SH-SY5Y (cell line): ENCODE measurements around the gene EVX2.

Experiments used
- GATA2 ChIP-seq: IDR thresholded peaks from 2 replicates; pipeline ENCODE4 v1.6.1; 2011; ENCODE audit warnings: mild to moderate bottlenecking, low read depth, low read length
- GATA3 ChIP-seq: IDR thresholded peaks from 2 replicates; pipeline ENCODE4 v1.6.1; 2011; ENCODE audit warnings: low read depth, mild to moderate bottlenecking, low read length, moderate library complexity

The EVX2 gene

DNA sequence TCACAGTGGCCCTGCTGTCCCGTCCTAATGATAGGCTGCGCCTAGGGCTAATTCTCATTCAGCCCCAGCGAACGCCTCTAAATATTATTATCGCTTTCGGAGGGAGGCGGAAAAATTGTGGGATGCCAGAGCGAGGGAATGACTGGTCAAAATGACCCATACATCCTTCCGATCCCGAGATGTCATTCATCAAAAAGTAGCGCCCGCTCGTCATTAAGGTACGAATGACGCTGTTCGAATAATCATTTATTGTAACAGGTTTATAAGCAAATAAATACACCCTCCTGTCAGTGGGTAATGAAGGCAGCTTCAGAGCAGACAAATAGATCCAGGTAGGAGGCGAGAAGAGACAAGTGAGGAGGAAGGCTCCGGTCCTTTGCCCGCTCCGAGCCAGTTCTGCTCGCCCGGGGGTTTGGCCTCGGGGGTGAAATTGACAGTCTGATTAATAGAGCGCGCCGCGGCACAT, at the start of gene EVX2:
EVX2 (minus strand) TSS at position 167 of the 466 bp plus-strand sequence. CDS start 186 bp downstream, outside the sequence.
- TF ChIP-seq GATA3 (no peak), GATA2 (no peak)

DNA sequence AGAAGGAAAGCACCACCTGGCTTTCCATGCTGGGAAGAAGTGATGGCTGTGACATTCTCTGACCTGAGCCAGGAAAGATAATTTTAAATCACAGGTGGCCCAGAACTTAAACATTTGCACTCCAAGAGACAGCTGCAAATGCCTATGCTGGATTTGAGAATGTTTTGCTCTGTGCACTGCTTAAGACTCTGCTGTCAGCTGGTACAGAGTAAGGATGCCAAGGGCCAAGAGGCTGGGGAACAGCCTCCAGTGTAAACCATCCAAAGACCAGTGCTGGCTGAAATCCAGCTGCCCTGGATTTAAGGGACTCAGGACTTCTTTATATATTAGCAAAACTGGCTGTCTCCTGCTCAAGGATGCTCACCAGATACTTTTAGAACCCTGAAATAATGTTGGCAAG, 49.6 kb upstream of the EVX2 start:
- TF ChIP-seq GATA2 (no peak), GATA3 (no peak)

DNA sequence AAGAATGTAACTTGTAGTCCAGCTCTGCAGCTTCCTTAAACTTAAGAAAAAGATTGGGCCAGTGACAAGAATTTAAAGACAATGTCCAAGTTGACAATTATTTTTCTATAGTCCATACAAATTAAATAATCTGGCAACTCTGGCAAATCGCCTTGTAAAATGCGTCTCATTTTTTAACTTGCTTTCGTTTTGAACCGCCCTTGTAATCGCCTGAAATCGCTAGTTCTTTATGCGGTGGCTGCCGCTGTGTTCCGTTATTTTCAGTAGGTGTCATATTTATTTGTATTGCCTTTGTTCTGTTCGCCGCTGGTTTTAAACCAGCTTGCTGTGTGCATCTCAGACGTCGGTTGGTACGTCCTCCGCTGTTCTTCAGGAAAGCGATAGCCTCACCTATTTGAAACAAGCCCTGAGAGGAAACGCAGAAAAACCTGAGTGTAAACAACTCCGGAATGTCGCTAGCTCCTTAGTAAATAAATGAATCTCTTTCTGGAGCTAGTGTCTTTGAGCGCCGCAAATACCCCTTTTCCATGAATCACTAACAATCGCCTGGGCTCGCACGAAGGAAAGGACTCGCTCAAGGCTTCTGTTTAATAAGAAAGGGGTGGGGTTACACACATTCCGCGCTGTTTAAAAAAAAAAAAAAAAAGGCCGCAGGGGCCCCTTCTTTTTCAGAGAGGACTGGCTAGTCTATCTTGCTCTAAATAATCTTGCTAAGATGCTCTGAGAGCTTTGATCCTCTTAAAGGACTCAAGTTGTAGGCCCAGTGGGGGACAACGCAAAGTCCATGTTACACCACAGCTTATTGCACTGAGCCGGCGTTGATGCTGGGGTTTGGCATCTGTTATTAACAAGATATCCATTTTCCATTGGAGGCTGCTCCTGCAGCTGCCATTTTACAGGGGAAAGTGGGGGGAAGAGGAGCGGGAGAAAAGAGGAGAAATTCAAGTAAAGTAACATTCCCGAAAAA, 48.7 kb upstream of the EVX2 start:
- TF ChIP-seq GATA3 (no peak), GATA2 (no peak)

DNA sequence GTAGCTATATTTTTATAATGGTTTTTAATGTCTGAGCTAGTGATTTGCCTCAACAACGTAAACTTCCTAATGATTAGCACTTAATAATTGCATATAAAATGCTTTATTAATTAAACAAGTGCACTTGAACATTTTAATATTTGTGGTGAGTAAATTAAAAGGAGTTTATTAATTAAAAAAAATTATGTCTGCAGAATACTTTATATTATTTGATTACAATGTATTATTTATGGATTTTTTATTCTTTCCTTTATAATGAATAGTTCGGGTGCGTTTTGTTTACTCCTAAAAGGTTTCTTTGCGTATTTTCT, 48.0 kb upstream of the EVX2 start:
- TF ChIP-seq GATA2 (no peak), GATA3 (no peak)

DNA sequence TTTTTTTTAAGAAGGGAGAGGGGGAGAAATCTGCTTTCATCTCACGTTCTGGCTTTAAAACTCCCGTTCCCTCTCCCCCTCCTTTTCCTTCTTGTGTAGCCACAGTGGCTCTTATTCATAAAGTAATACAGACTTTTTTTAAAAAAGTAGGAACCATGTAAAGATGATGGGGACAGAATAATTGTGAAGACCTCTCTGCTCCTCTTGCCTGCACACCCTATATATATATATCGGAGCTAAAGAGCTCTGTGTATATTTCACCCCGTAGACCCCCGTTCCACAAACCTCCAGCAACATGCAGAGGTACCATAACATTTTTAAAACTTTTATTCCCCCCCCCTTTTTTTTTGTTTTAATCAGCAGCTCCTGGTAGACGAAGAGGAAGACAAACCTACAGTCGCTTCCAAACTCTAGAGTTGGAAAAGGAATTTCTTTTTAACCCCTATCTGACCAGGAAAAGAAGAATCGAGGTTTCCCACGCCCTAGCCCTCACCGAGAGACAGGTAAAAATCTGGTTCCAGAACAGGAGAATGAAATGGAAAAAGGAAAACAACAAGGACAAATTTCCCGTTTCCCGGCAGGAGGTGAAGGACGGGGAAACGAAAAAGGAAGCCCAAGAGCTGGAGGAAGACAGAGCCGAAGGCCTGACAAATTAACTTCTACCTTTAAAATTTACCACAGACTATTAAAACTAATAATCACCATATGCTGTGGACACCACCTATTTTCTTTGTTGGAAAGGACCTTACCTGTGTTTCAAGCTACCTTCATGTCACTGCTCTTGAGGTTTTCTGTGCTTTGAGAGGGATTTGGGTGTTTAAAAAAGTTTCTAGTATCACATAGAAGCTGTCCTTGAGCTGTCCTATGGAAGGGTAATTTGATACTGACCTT, 47.4 kb upstream of the EVX2 start:
- TF ChIP-seq GATA3: no peak
- no peak for TF ChIP-seq GATA2

DNA sequence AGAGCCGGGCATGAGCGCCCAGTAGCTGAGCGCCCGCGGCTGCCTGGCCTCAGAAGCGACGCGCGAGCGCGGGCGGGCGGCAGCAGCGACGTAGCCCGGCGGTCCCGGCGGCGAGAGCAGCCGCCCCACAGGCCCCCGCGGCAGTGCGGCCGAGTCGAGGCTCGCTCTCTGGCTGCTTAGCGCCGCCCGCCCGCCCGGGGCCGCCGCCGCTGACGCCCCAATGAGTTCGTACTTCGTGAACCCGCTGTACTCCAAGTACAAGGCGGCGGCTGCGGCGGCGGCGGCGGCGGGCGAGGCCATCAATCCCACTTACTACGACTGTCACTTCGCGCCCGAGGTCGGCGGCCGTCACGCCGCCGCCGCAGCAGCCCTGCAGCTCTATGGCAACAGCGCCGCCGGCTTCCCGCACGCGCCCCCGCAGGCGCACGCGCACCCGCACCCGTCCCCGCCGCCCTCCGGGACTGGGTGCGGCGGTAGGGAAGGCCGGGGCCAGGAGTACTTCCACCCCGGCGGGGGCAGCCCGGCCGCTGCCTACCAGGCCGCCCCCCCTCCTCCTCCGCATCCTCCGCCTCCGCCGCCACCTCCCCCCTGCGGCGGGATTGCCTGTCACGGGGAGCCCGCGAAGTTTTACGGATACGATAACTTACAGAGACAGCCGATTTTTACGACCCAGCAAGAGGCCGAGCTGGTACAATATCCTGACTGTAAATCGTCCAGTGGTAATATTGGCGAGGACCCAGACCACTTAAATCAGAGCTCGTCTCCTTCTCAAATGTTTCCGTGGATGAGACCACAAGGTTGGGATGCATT, 46.6 kb upstream of the EVX2 start:
- TF ChIP-seq GATA3 (no peak), GATA2 (no peak)

DNA sequence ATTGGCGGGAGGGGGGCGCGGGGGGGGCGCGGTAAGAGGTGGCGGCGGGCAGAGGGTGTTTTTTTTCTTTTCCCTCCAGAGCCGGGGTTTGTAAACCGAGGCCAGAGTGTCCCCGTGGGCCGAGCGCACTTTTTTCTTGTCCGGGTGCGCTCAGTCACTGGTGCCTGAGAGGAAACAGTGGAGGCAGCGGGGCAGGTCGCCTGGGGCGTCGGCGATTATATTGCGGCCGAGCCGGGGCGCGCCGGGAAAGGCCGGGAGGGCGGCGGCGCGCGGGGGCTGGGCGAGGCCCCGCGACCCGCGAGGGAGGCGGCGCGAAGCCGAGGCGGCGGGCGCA, 46.0 kb upstream of the EVX2 start:
- TF ChIP-seq GATA3: no peak
- TF ChIP-seq GATA2: no peak

DNA sequence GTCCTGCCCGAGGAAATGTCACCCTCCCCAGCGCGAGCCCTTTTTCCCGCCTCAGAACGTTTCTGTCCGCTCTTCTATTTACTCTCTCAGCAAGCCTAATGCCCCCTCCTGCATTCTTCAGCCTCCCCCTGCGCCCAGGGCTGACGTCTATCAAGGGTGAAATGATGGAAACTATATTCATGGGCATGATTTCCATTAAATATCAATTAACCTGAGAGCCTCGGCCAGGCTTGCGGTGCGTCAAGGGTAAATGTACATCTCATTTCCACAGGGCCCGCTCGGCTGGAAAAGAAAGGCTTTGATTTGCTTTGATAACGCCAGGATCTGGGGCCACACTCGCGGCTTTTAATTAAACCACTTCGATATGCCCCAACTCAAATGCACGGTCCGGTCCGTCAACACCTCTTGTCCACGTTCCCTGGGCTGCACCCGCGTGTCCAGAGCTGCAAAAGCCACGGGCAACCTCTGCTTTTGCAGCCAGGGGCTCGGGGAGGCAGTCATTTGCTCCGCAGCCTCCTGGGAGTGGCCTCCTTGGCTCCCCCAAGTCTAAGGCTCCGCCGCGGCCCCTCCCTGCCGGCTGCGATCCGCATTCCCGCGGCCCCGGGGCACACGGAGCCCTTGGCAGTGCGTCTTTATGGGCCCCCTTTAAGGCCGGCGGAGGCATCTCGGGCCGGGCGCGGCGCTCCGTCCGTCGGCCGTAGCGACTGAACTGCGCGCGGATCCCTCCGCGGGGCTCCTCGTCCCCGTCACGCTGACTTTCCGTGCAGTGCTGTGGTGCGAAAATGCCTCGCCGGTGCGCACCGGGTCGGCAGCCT, 45.4 kb upstream of the EVX2 start, which contains the start of gene HOXD8:
HOXD8 (plus strand) TSS at position 724 of the 815 bp plus-strand sequence. CDS start 662 bp downstream, outside the sequence.
- TF ChIP-seq GATA2: peak; percentile 50
- no peak for TF ChIP-seq GATA3

DNA sequence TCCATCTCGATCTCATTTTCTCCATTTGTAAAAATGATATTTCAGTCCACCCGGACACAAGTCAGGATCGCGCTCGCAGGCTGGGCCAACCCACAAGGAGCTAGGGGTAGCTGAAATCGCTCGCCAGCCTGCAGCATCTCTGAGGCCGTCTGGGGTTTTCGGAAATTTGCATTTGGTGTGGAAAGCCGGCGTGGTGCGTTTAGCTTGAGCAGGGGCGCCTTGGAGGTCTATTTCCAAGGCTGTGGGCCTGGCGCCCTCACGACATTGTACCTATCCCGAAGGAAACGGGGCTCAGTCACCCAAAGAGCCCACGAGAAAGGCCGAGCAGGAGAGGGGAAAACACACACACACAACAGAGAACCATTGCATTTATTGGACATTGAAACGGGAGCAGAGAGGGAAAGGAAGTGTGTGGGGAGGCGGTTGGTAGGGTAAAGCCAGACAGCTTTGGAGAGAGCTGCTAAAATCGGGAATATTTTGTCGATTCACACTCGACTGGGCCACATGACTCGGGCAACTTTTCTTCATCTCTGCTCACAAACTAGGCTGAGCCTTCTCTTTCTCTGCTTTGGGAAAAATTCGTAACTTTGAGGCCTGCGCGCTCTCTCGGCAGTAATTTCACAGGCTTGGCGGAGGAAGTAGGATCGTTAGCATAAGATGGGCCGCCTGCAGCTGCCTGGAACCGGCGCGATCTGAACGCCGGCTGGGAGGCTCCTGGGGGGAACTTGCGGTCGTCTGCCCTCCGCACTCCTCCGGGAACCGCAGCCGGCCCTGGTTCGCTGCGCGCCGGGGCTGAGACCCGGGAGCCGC, 44.6 kb upstream of the EVX2 start:
- no peak for TF ChIP-seq GATA2
- no peak for TF ChIP-seq GATA3

DNA sequence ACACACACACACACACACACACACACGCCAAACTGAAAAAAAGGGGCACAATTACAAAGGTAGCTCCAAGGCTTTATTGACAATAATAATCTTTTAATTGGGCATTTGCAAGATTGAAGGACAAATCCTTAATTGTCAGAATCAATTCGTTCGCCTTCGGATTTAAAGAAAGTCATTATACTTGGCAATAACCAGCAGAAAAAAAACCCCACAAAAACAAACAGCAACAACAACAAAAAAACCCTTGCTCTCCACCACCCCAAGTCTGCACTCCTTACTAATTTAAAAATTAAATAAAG, 44.0 kb upstream of the EVX2 start:
- TF ChIP-seq GATA2 (no peak), GATA3 (no peak)

DNA sequence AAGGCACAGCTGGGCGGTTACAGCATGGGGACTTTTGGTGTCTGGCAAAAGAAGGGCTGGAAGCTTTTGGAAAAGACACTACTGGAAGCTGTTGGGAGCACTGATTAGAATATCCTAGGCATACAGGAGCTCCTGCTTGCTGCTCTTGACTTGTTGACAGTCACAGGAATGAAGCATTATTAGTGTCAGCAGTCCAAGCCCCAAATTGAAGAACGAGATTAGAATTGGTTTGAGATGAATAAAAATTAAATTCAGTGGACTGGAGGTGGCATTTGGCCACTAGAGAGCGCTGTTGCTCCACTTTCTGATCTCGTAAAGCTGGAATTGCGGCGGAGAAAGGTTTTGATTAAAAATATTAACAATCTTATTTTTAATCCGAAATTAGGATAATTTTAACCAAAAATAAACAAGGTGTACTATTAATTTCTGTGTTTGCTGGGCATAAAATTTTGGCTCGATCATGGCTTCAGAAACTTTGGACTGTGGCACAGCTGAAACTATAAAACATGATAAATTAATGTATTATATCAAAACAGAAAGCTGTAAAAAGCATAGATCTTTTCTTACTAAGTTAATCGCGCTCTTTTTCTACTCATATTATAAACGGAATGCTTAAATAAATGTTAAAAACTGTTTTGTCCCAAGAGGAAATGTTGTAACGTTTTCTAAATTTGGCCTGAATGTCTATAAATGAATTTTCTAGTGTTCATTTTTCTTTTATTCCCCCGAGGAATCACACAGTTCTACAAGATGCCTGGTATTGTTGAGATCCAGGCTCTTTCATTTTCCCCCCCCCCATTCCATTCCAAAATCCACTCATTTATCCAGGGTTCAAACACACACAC, 43.4 kb upstream of the EVX2 start:
- TF ChIP-seq GATA2: no peak
- no peak for TF ChIP-seq GATA3

DNA sequence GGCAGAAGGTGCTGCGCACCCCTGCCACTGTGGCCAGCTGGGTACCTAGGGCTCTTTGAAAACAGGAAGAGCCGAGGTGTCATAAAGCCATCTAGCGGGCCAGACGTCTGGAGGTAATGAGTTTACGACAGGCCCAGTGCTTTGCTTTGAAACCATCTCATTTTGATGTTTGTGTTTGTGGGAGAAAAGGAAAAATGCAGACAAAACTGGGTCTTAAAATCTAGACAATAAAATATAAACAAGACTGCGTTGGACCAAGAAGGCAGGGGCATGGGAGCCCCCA, 42.0 kb upstream of the EVX2 start:
- TF ChIP-seq GATA2 (no peak), GATA3 (no peak)

DNA sequence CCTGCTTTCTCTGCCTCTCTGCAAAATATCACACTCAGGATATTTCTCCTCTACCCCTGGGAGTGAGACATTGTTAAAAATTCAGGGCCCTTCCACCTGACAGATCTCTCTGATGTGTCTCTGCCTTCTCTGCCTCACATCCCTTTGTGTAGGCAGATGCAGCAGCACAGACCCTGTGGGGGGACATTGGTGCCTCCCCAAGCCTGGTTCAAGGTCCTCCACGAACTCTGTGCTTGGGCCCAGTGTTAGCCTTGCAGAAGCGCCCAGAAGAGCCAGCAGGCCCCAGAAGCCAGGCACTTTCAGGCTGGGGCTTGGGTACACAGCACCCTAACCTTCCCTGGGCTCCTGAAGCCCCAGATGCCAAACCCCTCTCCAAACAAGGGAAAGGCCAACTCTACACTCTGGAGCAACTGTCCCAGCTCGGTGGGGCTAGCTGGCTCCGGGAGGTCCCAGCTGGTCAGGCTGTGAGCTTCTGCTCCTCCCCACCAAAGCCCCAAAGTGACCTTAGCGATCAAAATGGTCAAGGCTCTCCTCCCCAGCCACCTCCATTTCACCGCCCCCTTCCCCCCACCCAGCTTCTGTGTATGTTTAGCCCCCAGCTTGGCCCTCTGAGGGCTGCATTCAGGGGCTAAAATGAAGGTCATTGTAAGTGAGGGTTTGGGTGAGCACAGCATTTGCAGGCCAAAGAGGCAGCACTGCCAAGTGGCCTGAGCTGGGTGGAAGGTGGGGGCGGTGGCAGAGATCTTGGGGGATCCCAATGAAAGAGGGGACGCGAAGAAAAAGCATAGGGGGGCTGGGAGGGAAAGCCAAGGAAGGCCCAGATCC, 41.4 kb upstream of the EVX2 start:
- TF ChIP-seq GATA2: no peak
- no peak for TF ChIP-seq GATA3
